Right lung (tissue), 10 donors: ENCODE results near the gene ZNG1F. TPM values are rescaled to one million over a fixed set of nuclear protein-coding genes. Genes with fewer than 3 reads are reported as not detected.
"Not testable (repeated sequence)": the region's sequence is repeated elsewhere in the genome, so short reads cannot be mapped to it uniquely, and the experiment has no call there.

Experiments
- DNase-seq, 2 donors: peaks; one replicate each; pipeline ENCODE4 v3.0.0-alpha.2; 2013
- long read RNA-seq, 8 donors: transcript quantifications; one replicate each; lab custom pipeline, GENCODE V29; 2026
- polyA plus RNA-seq, 5 donors: library from polyadenylated mRNA; unstranded; fragments of 120-200 nt; gene quantifications; one replicate each; pipeline versions ENCODE4 v1.2.1 to v1.2.3, GENCODE V29; 2013; ENCODE audit warnings: inconsistent platforms in 1 of 5, low replicate concordance in 1 of 5; ENCODE audit not compliant: insufficient read length in 5 of 5, insufficient read depth in 1 of 5

ZNG1F gene
- polyA plus RNA-seq: 10 to 100 TPM; 12.9 to 31.4 (median 20.5) TPM
- long read RNA-seq, donor 1, partial matches to known transcripts: 5 of 6 reads
- long read RNA-seq, donor 1, other reads (novel, unspliced or antisense): 0 of 6 reads
- long read RNA-seq, donor 2, partial matches to known transcripts: 0 of 2 reads
- long read RNA-seq, donor 2, other reads (novel, unspliced or antisense): 0 of 2 reads
- long read RNA-seq, donor 3, partial matches to known transcripts: 0 of 2 reads
- long read RNA-seq, donor 3, other reads (novel, unspliced or antisense): 0 of 2 reads
- long read RNA-seq, donor 4, partial matches to known transcripts: 0 of 1 reads
- long read RNA-seq, donor 4, other reads (novel, unspliced or antisense): 0 of 1 reads
- long read RNA-seq, donor 5, partial matches to known transcripts: 11 of 11 reads
- long read RNA-seq, donor 5, other reads (novel, unspliced or antisense): 0 of 11 reads
- long read RNA-seq, donor 6, partial matches to known transcripts: 10 of 11 reads
- long read RNA-seq, donor 6, other reads (novel, unspliced or antisense): 0 of 11 reads
- long read RNA-seq, donor 7, partial matches to known transcripts: 9 of 10 reads
- long read RNA-seq, donor 7, other reads (novel, unspliced or antisense): 0 of 10 reads
- long read RNA-seq, donor 8, partial matches to known transcripts: 0 of 3 reads
- long read RNA-seq, donor 8, other reads (novel, unspliced or antisense): 0 of 3 reads

DNA sequence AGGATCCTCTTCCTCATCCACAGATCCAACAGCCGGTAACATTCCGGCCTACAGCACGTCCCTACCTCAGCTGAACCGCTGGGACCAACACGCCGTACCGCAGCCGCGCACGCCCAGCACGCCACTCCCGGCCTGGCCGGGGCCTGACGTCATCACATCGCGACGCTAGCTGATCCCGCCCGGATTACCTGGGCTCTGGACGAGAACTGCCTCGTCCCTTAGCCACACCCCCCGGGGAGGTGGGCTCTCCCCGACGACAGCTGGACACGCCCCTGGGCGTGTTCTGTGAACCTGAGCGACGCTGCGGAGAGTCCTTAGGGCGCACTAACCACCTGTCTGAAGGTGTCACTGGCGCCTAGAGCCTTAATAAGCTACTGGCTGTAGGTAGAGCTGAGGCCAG lies at the start of gene ZNG1F:
Gene ZNG1F (minus strand): TSS at position 101 of the 400 bp plus-strand sequence. CDS start 59 bp downstream, at position 42.
- not testable (repeated sequence) for DNase-seq

DNA sequence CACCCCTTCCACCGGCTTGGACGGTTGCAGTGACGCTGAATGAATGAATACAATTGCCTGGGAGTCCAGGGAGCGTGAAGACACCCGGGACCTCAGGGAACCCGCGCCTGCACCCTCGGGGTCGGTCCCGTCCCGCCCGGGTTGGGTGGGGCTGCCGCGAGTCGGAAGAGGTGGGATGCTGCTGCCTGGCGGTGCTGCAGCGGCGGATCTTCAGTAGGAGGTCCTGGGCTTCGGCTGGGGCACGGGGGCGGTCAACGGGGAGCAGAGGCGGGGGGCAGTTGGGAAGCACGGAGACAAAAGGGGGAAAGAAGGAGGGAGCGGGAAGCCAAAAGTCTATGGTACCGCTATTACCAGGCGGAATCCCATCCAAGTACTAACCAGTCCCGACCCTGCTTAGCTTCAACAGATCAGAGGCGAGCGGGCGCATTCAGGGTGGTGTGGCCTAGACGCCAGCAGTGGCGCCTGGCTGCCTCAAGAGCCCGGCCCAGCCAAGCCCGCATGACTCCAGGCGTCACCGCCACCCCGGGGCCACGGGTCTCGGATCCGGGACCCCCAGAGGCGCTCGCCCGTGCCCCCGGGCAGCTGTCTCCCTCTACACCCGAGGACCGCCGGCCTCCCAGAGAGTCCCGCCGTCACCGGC lies 48.1 kb upstream of the ZNG1F start:
- DNase-seq: not testable (repeated sequence)

- not testable (repeated sequence) for DNase-seq
Observed at GRCh38 chr9:41236486-41237109, 47.5 kb upstream of the ZNG1F start.

- not testable (repeated sequence) for DNase-seq
Observed at GRCh38 chr9:41234811-41235805, 46.0 kb upstream of the ZNG1F start.

- DNase-seq: not testable (repeated sequence)
Observed at GRCh38 chr9:41234221-41234620, 45.1 kb upstream of the ZNG1F start.

- not testable (repeated sequence) for DNase-seq
Observed at GRCh38 chr9:41232326-41232725, 43.2 kb upstream of the ZNG1F start.

GRCh38 chr9:41230418-41230817 lies 41.3 kb upstream of the ZNG1F start:
- not testable (repeated sequence) for DNase-seq

DNA sequence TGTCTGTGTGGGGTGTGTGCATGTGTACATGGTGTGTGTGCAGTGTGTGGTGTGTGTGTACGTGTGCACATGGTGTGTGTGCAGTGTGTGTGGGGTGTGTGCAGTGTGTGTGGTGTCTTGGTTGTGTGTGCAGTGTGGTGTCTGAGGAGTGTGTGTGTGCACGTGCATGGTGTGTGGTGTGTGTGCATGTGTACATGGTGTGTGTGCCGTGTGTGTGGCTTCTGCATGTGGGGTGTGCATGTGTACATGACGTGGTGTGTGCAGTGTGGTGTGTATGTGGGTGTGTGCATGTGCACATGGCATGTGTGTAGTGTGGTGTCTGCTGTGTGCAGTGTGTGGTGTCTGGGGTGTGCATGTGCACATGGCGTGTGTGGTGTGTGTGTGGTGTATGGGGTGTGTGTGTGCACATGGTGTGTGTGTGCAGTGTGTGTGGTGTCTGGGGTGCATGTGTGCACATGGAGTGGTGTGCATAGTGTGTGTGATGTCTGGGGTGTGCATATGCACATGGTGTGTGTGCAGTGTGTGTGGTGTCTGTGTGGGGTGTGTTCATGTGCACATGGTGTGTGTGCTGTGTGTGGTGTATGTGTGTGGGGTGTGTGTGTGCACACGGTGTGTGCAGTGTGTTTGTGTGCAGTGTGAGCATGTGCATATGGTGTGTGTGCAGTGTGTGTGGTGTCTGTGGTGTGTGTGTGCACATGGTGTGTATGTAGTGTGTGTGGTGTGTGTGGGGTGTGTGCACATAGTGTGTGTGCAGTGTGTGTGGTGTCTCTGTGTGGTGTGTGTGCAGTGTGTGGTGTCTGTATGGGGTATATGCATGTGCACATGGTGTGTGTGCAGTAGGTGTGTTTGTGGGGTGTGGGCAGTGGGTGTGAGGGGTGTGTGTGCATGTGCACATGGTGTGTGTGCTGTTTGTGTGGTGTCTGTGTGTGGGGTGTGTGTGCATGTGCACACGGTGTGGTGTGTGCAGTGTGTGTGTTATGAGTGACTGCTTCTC lies 40.6 kb upstream of the ZNG1F start:
- no peak for DNase-seq

DNA sequence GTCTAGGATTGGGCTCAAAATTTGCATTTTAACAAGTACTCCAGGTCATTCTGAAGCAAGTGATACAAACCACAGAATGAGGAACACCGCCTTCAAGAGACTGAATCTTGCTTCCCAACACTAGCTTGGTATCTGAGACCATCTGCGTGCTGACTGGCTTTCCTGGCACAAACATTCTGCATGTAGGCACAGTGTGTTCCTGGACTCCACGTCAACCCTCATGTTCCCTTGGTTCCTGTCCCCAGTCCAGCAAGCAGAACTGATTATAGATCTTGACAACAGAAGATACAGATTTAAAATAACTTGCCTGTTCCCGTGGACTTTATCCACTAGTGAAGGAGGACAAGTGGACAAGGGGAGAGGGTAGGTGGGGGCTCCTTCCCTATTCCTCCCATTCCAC lies 30.7 kb upstream of the ZNG1F start:
- DNase-seq: not testable (repeated sequence)

- DNase-seq: not testable (repeated sequence)
Observed at GRCh38 chr9:41188439-41188838, 678 bp downstream of the ZNG1F start.

DNA sequence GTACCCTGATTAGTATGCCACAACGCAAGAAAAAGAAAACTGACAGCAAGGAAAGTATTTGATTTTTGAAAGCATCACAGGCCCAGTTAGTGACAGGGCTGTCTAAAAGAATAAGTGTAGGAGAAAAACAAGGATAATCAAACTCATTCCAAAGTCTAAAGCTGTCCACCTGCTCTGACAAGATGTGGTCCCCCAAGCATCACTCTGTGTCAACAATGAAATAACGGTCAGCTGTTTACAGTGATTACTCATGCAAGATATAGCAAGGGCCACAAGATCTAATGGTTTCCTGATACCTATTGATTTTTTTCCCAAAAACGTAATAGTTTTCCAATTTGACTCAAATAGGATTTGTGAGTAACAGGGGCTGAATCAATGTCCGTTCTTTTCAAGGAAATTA lies 14.1 kb downstream of the ZNG1F start:
- DNase-seq: not testable (repeated sequence)

DNA sequence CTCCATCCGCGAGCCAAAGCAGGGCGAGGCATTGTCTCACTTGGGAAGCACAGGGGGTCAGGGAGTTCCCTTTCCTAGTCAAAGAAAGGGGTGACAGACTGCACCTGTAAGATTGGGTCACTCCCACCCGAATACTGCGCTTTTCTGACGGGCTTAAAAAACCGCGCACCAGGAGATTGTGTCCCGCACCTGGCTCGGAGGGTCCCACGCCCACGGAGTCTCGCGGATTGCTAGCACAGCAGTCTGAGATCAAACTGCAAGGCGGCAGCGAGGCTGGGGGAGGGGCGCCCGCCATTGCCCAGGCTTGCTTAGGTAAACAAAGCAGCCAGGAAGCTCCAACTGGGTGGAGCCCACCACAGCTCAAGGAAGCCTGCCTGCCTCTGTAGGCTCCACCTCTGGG lies 39.0 kb downstream of the ZNG1F start:
- not testable (repeated sequence) for DNase-seq

GRCh38 chr9:41141878-41142277 lies 47.2 kb downstream of the ZNG1F start:
- DNase-seq: not testable (repeated sequence)

GRCh38 chr9:41128581-41128980 lies 60.5 kb downstream of the ZNG1F start, which contains the start of gene FOXD4L6:
Gene FOXD4L6 (minus strand): TSS chr9:41128681. CDS start chr9:41128383, 298 bp downstream.
- not testable (repeated sequence) for DNase-seq

- DNase-seq: not testable (repeated sequence)
Observed at GRCh38 chr9:41126746-41127446, 62.2 kb downstream of the ZNG1F start.

GRCh38 chr9:41125936-41126335 lies 63.2 kb downstream of the ZNG1F start:
- DNase-seq: not testable (repeated sequence)

- DNase-seq: not testable (repeated sequence)
Observed at GRCh38 chr9:41125109-41125658, 63.9 kb downstream of the ZNG1F start.
